Measurements from ENCODE around the gene CPXM1.

GRCh38 chr20:2746636-2747265 is 53.7 kb downstream of the CPXM1 start:
- no peak for TF ChIP-seq NCOA6 (IDR thresholded peaks at IDR 0.05)
- no peak for TF ChIP-seq EHMT2 (IDR thresholded peaks at IDR 0.05)
- TF ChIP-seq HDAC1 (IDR thresholded peaks at IDR 0.05): no peak

Measured in K562 (cell line).